ENCODE data around the gene B2M. TPM values are rescaled to one million over a fixed set of nuclear protein-coding genes. Genes with fewer than 3 reads are reported as not detected.

Gene B2M
- total and polyA plus RNA-seq, 3 donors from 2014 or later: 439 to 2,068 (median 1,401) TPM

GRCh38 chr15:44715142-44715796, 4.0 kb downstream of the B2M start:
- 72 to 81% methylated on average over 6 of the region's 6 CpGs for WGBS, 2 donors
- no peaks in the 10 kb centered on the region for H3K27me3 ChIP-seq
- H3K36me3 ChIP-seq (ENCODE audit: low read depth, missing control alignments): no peaks in the 10 kb centered on the region
- intact Hi-C loops (cut with DNase I; ENCODE audit: low total_unique reads): no loop called here
- no peak overlapping the region for H3K4me3 ChIP-seq
- H3K9me3 ChIP-seq: no peaks in the 10 kb centered on the region
- peaks cover 3% of the 10 kb centered on the region for H3K4me1 ChIP-seq
- DNase-seq: no peak
- TF ChIP-seq CTCF (IDR thresholded peaks at IDR 0.05) (no peak), POLR2A (IDR thresholded peaks at IDR 0.05) (no peak)
- no peak overlapping the region for H3K27ac ChIP-seq

DNA sequence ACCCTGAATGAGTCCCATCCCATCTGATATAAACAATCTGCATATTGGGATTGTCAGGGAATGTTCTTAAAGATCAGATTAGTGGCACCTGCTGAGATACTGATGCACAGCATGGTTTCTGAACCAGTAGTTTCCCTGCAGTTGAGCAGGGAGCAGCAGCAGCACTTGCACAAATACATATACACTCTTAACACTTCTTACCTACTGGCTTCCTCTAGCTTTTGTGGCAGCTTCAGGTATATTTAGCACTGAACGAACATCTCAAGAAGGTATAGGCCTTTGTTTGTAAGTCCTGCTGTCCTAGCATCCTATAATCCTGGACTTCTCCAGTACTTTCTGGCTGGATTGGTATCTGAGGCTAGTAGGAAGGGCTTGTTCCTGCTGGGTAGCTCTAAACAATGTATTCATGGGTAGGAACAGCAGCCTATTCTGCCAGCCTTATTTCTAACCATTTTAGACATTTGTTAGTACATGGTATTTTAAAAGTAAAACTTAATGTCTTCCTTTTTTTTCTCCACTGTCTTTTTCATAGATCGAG, 4.5 kb downstream of the B2M start:
- Histone ChIP-seq H3K27me3 (no peaks in the 10 kb centered on the region), H3K27ac (no peak overlapping the region), H3K4me1 (peaks cover 3% of the 10 kb centered on the region), H3K4me3 (no peak overlapping the region), H3K36me3 (ENCODE audit: low read depth, missing control alignments) (no peaks in the 10 kb centered on the region), H3K9me3 (no peaks in the 10 kb centered on the region)
- intact Hi-C loops (cut with DNase I; ENCODE audit: low total_unique reads): no loop called here
- no peak for DNase-seq
- 68 to 76% methylated on average over 2 of the region's 2 CpGs for WGBS, 2 donors
- no peak for TF ChIP-seq POLR2A (IDR thresholded peaks at IDR 0.05)
- TF ChIP-seq CTCF (IDR thresholded peaks at IDR 0.05): no peak

GRCh38 chr15:44716983-44717602, 5.8 kb downstream of the B2M start:
- H3K4me3 ChIP-seq: no peak overlapping the region
- no peaks in the 10 kb centered on the region for H3K9me3 ChIP-seq
- H3K4me1 ChIP-seq: peaks cover 3% of the 10 kb centered on the region
- intact Hi-C loops (cut with DNase I; ENCODE audit: low total_unique reads): no loop called here
- H3K27ac ChIP-seq: no peak overlapping the region
- 98 to 100% methylated on average over 2 of the region's 2 CpGs for WGBS, 2 donors
- DNase-seq: no peak
- no peaks in the 10 kb centered on the region for H3K36me3 ChIP-seq (ENCODE audit: low read depth, missing control alignments)
- no peak for TF ChIP-seq POLR2A (IDR thresholded peaks at IDR 0.05)
- no peak for TF ChIP-seq CTCF (IDR thresholded peaks at IDR 0.05)
- no peaks in the 10 kb centered on the region for H3K27me3 ChIP-seq

GRCh38 chr15:44718180-44718926, 7.0 kb downstream of the B2M start:
- no peaks in the 10 kb centered on the region for H3K36me3 ChIP-seq (ENCODE audit: low read depth, missing control alignments)
- intact Hi-C loops (cut with DNase I; ENCODE audit: low total_unique reads): no loop called here
- 60 to 69% methylated on average over 4 of the region's 4 CpGs for WGBS, 2 donors
- H3K27ac ChIP-seq: no peak overlapping the region
- H3K4me3 ChIP-seq: no peak overlapping the region
- DNase-seq: no peak
- H3K27me3 ChIP-seq: no peaks in the 10 kb centered on the region
- H3K4me1 ChIP-seq: peaks cover 3% of the 10 kb centered on the region
- TF ChIP-seq CTCF (IDR thresholded peaks at IDR 0.05): no peak
- TF ChIP-seq POLR2A (IDR thresholded peaks at IDR 0.05): no peak
- H3K9me3 ChIP-seq: no peaks in the 10 kb centered on the region
